Hepatic stellate cell (primary cell): ENCODE data around the gene BTBD17.

Source experiments
- DNase-seq: peaks from one replicate; pipeline ENCODE4 v3.0.0; 2011; ENCODE audit warnings: low spot score

The BTBD17 gene

DNA sequence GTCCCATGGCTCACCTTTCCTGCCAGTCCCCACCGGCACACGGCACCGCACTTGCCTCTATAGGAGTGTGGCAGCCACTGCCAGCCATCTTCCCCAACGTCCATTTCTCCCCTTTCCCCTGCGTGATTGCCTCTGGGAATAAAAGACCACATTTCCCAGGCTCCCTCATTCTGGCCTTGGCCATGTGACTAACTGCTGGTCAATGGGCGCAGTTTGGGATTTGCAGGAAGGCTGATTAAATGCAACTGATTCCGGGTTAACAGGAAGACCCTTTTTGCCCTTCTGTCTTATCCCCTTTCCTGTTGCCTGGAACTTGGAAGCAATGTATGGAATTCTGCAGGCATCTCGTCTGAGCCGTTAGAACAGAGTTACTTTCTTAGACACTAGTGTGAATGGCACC lies 3.0 kb downstream of the BTBD17 start:
- no peak for DNase-seq

DNA sequence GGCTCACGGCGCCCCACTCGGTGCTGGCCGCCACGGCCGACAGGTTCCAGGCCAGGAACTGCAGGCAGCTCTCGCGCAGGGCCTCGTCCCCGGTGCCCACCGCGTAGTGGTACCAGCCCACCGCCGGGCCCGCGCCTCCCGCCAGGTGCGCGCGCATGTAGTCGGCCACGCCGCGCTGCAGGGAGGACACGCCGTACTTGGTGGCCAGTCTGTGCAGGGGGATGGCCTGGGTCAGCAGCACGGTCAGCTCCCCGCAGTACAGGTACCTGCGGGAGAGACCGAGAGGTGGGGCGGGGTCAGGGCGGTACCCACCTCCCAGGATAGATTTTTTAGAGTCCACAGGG lies 4.2 kb downstream of the BTBD17 start:
- DNase-seq: no peak

DNA sequence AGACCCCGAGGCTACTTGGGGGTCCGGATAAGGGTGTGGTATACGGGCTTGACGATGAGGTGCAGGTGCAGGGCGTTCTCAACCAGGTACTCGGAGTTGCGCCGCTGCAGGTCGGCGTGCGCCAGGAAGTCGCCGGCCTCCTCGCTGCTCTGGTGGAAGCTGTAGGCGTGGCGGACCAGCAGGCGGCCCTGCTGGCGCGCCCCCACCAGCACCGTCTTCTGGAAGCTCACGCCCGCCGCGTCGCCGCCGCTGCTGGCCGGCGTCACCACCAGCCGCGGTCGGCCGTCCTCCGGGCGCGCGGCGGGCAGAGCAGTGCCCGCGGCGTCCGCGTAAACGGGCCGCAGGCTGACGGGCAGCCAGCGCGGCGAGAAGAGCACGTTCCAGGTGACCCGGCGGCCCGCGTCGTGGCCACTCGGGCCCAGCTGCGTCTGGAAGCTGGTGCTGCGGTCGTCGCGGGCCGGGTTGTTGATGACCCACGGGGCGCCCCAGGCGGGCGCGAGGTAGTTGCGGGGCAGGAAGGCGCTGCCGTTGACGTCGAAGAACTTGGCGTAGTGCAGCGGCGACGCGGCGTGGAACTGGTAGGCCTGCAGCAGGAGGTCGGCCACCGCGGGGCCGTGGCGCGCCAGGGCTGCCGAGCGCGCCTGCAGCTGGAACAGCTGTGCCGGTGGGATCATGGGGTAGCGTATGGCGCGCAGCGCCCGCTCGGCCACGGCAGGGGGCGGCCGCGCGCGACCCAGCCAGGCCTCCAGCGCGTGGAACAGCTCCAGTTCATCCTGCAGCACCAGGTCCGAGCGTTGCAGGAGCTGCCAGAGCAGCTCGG lies 4.8 kb downstream of the BTBD17 start:
- DNase-seq: no peak

DNA sequence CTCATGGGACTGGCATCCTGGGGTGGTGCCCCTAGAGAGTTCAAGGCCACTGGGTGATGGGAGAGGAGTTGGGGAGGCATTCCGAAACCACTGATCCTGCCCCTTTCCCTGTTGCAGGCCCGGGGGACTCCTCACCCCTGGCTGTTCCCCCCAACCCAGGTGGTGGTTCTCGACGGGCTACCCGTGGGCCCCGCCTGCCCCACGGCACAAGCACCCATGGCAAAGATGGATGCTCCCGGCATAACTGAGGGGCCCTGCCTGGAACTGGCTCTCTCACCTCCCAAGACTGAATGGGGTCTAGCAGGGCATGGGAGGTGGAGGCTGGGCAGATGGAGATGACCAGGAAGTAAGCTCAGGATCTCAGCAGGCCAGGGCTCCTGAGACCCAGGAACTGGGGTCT lies 6.6 kb downstream of the BTBD17 start:
- DNase-seq: no peak

GRCh38 chr17:74354561-74354960 lies 7.1 kb downstream of the BTBD17 start:
- no peak for DNase-seq

DNA sequence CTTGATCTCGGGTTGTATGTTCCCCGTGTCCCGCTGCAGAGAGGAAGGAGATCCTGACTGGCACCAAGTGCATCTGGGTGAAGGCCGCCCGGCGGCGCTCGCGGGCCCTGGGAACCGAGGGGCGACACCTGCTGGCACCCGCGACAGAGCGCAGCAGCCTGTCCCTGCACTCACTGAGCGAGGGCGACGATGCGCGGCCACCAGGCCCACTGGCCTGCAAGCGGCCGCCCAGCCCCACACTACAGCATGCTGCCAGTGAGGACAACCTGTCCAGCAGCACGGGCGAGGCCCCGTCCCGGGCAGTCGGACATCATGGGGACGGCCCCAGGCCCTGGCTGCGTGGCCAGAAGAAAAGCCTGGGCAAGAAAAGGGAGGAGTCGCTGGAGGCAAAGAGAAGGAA lies 7.5 kb downstream of the BTBD17 start:
- DNase-seq: no peak

DNA sequence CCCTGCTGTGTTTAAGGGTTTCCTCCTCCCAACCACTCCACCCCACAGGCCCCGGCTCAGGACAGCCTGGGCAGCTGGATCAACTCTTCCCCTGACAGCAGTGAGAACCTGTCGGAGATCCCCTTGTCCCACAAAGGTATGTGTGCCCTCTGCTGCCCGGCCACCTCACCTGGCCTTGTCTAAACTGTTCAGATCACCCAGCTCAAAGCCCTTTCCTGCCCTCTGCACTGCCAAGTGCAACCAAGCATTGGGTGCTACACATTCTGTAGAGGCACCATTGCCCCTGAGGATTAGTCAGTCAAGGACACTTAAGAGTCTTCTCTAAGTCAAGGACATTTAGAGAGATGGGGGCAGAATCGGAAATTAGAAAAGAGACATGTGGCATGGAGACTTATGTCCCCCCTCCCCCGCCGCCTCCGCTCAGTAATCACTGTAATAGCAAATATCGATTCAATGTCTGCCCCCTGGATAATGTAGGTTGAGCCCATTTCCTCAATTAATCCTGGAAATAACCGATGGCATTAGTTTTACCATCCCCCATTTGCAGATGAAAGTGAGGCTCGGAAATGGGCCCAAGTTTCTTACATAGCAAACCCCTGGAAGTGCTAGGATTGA lies 8.1 kb downstream of the BTBD17 start:
- no peak for DNase-seq

GRCh38 chr17:74351552-74352210 lies 10.0 kb downstream of the BTBD17 start:
- no peak for DNase-seq

DNA sequence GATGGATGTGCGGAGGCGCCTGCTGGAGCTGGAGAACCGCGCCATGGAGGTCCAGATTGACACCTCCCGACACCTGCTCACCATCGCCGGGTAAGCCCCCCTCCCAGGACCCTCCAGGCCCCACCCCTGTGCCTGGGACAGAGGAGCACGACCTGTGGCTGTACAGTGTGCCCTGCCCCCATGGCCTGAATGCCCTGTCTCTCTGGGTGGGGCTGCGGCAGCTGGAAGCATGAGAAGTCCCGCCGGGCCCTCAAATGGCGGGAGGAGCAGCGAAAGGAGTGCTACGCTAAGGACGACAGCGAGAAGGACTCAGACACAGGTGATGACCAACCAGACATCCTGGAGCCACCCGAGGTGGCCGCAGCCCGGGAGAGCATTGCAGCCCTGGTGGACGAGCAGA lies 11.2 kb downstream of the BTBD17 start:
- no peak for DNase-seq

- DNase-seq: no peak
Observed at GRCh38 chr17:74349120-74349519, 12.5 kb downstream of the BTBD17 start.

GRCh38 chr17:74347646-74348045 lies 14.0 kb downstream of the BTBD17 start:
- DNase-seq: no peak

DNA sequence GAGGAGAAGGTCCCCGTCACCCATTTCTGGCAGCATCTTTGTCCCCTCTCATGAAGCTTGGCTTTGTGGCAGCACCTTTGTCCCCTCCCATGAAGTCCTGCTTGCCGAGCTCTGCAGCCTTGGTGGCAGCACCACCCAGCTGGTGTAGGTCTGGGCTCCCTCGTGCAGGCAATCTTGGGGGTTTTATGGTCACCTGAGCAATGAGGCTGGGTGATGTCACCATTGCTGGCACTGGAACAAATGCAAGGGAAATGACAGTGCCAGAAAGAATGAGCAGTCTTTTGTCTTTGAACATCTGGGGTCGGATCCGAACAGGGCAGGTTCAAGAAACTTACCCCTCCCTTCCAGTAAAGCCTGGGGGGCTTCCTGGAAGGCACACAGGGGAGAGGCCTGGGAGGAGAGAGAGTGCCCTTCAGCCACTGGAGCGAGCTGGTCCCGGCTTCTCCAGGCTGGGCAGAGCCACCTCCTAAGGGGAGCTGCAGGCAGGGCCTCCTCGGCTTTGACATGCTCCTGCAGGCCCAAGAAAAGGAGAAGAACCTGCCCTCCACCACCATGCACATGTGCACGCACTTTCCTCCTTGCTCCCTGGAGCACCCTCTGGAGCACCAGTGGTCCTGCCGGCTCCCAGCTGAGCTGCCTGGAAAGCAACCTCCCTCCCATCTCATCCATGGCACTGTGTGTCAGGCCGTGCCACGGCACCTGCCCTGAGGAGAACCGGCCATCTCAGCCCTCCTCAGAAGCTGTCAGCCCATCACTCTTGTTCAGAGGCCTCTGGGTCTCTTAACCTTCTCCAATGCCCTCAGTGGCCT lies 16.0 kb downstream of the BTBD17 start:
- no peak for DNase-seq

DNA sequence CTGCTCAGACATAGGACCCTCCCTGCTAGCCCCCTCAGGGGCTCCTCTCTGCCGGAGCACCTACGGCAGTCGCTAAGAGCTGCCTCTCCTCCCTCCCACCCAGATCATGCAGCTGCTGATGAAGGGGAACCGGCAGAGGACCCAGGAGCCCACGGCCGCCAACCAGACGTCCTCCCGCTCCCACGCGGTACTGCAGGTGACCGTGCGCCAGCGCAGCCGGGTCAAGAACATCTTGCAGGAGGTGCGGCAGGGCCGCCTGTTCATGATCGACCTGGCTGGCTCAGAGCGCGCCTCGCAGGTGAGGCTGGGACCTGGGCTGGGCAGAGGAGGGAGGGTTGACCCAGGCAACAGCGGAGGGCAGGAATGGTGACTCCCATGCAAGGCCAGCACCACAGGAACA lies 17.0 kb downstream of the BTBD17 start:
- no peak for DNase-seq

GRCh38 chr17:74343526-74344284 lies 18.0 kb downstream of the BTBD17 start:
- DNase-seq: no peak

GRCh38 chr17:74343121-74343520 lies 18.5 kb downstream of the BTBD17 start:
- DNase-seq: no peak

DNA sequence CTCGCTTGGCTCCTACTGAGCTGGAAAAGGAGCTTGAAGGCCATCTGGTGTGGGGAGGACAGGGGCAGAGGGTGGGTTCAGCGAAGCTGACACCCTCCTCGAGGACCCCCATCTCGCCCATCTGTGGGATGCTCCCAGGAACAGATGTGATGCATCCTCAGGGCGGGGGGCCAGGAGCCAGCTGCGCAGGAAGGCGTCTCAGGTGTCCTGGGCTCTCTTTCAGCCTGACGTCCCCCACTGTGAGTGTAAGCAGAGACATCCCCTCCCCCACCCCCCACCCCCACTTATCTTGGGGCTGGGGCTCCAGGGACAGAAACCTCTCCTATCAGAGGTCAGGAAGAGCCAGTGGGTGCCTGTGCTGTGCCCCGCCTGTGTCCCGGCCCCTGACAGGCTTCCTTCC lies 19.4 kb downstream of the BTBD17 start:
- DNase-seq: no peak

DNA sequence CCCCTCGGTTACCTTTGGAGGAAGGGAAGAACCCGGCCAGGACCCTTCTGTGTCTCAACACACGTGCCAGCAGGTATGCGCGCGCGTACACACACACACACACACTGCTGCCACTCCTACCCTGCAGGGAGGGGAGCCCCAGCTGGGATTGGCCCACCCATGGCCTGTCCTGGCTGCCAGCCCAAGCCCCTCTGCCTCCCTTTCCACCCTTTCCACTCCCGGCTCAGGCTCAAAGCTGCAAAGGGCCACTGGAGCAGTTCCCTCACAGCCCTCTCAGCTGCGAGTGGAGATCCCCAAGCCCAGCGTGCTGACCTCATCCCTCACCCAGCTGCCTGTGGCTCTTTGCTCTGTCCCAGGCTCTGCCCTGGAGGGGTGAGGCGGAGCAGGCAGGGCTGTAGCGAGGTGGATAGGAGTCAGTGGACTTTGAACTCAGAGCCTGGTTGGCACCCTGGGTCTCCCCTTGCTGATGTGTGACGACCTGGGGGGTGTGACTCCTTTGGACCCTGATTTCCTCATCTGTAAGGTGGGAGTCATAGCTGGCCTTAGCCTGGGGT lies 21.1 kb downstream of the BTBD17 start:
- DNase-seq: no peak

DNA sequence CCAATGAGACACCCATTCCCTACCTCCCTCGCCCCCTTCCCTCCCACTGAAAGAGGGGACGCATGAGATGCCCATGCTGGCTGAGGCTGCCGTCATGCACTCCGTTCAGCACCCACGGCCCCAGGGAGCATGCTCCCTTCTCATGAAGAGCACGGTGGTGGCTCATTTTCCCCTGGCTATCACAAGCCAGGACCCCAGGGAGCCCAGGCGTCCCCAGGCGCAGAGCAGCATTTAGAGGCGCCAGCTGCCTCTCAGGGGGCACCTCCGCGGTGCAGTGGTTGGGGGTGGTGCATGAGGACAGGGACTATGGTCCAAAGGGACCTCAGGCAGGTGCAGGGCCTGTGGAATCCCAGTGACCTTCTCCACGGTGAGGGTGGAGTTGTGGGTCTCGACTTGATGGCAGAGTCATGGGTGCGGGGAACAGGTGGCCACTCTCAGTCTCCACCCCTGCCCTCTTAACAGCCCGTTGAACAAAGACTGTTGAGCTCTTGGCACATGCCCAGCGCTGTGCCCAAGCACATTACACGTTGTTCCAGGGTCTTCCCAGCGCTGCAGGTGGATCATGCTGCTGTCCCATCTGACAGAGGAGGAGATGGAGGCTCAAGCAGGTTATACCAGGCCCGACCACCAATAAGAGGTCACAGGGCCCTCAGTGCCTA lies 22.0 kb downstream of the BTBD17 start:
- DNase-seq: no peak

DNA sequence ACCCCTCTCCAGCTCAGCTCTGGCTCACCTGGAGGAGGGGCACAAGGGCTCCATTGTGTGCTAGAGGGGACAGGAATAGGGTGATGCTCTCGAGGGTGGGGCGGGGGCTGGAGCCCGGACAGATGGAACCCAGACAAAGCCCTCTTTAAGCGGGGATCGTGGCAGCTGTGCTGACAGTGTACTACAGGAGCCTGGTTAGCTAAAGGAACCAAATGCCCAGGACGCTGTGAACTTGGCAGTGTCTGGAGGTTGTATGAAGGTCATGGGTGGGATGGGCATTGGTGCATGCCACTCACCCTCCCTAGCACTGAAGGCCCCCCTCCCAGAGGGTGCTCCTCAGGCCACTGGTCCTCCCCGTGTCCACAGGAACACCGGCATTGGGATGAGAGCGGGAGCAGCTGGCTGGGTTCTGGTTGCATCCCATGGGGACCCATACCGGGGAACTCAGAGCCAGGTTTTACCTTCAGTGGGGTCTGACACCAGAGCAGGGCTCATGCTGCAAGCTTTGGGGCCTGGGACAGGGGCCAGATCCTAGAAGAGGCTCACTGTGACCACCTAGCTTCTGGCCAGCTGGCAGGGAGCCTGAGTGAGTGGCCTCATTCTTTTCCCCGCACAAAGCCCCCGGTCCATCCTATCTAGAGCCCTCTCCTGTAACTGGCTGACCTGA lies 23.7 kb downstream of the BTBD17 start:
- DNase-seq: no peak

DNA sequence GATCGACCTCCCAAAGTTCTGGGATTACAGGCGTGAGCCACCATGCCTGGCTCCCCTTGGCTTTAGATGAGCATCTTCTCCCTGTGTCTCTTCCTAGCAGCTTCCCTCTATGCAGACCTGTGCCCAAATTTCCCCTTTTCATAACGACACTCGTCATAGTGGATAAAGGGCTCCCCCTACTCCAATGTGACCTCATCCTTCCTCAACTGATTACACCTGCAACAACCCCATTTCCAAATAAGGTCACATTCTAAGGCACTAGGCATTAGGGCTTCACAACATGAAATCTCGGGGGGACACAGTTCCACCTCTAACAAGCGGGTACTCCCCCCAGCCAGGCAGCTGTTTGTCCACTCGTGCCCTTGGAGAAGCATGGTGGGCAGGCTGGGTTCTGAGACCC lies 25.4 kb downstream of the BTBD17 start:
- DNase-seq: no peak
